GM21390 (cell line): Measurements from ENCODE around the gene HES2.
"Not testable (repeated sequence)": the region's sequence is repeated elsewhere in the genome, so short reads cannot be mapped to it uniquely, and the experiment has no call there.

Source experiments
- ATAC-seq: cut with Tn5 transposase; IDR thresholded peaks from one replicate; pipeline ENCODE4 v1.9.1; 2021; ENCODE audit not compliant: unreplicated experiment

The HES2 gene

DNA sequence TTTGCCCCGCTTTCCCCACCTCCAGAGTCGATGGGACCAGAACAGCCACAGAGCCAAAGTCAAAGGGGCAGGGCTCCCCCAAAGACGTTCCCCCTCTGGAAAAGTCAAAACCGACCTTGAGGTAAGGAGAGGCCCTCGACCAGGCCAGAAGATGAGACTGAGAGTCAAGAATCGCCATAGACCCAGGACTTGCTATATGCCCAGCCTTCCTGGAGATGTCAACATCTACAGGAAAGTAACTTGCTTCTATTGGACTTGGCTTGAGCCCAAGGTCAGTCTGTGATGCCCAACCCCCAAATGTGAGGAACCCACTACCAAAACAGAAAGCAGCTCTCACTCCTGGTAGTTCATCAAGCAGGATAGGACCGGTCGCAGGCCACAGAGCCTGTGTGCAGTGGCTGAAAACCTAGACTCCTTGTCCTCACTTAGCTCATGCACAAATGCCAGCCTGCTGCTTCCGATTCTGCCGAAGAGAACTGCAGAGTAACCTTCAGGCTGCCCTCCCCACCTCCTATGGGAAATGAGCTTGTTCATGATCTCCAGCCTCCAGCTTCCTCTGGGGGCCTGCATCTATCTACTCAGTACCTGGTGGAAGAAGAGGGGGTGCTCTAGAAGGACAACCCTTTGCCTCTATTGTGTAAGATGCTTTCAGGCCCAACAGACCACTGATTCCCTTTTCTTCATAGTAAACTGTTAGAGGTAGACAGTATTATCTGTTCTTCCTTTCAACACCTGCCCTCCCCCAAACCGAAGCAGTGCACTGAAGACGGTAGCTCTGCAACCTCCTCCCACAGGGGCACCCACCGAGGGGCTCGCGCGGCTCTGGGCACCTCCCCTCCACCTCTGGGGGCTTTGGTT lies 27.5 kb downstream of the HES2 start:
- ATAC-seq = no peak

DNA sequence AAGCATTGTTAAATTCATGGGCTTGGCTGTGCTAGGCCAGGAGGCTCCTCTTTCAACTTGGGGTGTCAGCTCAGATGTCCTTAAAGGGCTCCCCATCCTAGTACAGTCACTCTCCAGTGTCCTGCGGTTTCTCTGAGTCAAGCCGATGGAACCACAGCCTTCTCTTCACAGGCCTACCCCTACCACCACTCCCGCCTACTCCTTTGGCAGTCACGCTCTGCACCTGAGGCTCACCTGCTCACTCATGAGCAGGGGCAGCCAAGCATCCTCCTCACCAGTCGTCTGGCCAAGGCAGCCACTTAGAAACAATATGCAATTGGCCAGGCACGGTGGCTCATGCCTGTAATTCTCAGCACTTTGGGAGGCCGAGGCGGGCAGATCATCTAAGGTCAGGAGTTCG lies 29.7 kb downstream of the HES2 start:
- ATAC-seq = no peak

DNA sequence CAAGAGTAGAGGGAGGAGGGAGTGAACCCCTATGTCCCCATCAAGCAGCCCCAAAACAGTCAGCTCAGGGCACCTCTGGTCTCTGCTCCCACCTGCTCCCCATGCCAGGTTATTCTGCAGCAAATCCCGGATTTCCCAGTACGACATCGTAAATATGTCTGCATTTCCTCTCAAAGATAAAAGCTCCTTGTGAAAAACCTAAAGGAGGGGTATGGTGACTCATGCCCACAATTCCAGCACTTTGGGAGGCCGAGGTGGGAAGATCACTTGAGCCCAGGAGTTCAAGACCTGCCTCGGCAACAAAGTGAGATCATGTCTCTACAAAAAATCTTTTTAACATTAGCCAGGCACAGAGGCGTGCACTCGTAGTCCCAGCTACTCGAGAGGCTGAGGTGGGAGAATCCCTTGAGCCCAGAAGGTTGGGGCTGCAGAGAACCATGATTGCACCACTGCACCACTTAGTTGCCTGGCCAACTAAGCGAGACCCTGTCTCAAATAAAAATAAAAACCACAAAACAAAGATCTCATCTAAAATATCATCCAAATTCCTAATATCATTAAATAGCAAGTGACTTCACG lies 33.3 kb downstream of the HES2 start:
- no peak for ATAC-seq

DNA sequence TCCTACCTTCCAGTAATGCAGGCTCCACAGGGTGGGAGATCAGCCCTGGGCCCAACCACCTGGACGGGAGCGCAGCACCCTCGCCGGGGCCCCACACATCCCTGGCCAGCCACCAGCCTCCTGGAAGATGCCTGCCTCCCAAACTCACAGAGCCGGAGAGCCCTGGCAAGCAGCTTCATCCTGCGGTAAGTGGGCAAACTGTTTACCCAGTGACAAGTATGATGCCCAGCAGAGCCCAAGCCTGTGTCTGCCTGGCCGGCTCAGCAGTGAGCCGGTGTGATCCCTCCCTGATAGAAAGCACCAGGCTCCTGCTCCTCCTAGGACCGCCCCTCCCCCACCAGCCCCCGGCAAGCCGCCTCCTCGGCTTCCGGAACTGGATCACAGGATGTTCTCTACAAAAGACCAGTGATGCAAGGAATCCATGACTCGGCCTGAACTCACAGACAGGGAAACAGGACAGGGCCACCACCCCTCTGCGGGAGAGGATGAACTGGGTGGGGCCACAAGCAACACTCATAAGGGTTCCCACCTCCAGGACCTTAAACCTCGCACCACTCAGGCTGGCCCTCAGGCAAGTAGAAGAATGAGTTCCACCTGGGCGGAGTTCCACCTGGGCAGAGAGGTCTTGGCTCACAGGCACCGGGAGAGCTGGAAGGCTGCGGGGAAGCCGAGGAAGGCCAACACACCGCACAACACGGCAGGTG lies 34.1 kb downstream of the HES2 start:
- ATAC-seq = no peak

DNA sequence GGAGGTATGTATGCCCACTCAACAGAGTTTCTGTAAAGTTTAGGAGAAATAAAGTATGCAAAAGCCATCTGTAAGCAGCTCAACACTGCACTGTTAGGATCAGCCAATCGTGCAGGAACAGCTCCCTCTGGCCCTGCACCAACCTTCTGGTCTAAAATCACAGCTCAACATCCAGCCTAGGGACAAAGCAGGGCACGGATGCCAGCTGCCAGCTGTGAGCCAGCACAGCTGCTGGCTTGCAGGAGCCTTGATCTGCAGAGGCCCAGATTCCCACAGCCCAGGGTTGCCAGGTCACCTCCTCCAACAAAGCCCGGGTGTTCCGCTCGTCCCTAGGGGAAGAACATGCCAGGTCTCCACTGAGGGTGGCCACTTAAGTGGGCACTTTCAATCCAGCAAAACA lies 34.8 kb downstream of the HES2 start:
- ATAC-seq = no peak

DNA sequence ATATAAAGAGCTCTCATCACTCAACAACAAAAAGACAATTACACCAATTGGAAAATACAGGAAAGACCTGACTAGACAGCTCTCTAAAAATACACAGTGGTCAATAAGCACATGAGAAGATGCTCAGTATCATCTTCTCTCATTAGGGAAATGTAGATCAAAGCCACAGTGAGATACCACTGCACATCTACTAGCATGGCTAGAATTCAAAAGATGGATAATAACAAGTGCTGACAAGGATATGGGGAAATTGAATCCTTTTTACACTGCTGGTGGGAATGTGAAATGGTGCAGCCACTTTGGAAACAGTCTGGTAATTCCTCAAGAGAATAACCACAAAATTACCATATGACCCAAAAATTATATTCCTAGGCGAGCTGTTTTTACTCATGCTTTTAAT lies 35.6 kb downstream of the HES2 start:
- no peak for ATAC-seq

DNA sequence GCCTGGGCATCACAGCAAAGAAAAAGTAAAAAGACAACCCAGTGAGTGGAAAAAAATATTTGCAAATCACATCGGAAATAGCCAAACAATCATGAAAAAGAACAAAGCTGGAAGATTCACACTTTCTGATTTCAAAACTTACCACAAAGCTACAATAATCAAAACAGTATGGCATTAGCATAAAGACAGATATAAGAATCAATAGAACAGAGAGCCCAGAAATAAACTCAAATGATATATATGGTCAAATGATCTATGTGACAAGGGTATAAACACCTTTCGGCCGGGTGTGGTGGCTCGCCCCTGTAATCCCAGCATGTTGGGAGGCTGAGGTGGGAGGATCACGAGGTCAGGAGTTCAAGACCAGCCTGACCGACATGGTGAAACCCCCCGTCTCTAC lies 39.7 kb downstream of the HES2 start:
- no peak for ATAC-seq

DNA sequence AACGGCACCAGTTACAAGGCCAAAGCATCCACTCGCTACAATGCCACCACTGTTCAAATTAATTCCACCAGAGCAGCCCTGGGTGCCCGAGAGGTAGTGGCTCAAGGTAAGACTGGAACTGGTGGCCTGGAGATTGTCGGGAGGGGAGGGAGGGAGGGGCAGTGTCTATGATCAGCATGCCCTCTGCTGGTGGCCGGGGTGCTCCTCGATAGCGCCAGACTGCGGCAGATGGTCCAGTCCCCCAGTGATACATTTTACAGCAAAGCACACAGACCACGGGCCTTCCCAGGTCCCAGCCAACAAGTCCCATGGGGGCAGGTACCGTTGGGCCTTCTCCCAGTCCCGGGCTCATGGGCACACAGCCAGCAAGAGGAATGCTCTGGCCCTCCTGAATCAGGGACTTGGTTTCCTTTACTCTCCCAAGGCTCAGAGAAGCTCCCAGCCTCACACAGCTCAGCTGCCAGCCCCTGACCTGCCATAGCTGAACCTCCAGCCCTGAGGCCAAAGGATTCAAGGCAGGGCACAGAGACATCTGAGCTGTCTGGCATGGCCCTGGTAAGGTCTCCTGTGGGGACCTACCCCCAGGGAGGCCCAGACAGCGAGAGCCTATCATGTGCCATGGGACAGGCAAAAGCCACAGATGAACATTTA lies 41.5 kb downstream of the HES2 start:
- ATAC-seq = no peak

DNA sequence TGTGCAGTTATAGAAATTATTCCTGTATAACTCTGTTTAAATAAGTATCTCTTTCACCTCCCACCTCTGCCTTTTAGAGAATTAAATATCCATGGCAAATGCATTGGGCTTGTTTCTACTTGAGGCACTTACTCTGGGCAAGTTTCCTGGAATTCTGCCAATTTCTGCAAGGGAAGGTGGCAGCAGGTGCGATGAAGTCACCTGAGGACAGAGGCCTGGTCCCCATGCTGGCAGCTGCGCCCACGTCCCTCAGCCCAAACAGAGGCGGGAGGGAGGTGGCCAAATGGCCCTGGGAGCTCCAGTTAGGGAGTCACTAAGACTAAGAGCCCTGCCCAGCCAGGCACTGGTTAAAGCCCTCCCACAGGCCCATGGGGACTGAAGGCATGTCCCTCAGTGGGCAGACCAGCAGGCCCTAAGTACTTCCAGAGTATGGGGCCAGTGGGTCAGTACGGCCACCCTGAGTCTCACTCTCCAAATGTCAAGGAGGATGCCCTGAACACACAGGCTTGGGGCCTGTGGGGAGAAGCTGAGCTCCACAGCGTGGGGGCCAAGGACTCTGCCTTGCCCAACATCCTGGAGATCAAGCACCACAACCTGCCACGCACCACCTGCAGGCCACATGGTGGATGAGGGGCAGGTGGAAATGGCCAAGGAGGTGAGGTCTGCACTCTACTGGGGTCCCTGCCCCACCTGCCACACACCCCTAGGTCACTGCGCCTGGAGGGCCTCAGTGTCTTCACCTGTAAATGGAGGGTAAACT lies 45.6 kb downstream of the HES2 start:
- no peak for ATAC-seq

DNA sequence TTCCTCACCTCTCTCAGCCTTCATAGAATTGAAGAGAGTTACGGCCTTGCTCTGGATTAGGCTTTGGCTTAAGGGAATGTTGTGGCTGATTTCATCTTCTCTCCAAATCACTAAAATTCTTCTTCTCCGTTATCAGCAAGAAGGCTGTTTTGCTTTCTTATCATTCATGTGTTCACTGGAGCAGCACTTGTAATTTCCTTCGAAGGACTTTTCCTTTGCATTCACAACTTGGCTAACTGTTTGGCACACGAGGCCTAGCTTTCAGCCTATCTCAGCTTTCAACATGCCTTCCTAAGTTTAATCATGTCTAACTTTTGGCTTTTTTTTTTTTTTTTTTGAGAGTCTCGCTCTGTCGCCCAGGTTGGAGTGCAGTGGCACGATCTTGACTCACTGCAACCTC lies 47.5 kb downstream of the HES2 start:
- ATAC-seq = not testable (repeated sequence)

DNA sequence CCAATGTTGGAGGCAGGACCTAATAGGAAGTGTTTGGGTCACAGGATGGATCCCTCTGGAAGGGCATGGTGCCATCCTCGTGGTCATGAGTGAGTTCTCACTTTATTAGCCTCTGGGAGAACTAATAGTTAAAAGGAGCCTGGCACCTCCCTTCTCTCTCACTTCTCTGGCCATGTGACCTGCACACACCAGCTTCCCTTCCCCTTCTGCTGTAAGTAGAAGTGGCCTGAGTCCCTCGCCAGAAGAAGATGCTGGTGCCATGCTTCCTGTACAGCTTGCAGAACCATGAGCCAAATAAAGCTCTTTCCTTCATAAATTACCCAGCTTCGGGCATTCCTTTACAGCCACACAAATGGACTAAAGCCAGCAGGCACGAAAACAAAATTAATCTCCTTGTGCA lies 49.7 kb downstream of the HES2 start:
- no peak for ATAC-seq

DNA sequence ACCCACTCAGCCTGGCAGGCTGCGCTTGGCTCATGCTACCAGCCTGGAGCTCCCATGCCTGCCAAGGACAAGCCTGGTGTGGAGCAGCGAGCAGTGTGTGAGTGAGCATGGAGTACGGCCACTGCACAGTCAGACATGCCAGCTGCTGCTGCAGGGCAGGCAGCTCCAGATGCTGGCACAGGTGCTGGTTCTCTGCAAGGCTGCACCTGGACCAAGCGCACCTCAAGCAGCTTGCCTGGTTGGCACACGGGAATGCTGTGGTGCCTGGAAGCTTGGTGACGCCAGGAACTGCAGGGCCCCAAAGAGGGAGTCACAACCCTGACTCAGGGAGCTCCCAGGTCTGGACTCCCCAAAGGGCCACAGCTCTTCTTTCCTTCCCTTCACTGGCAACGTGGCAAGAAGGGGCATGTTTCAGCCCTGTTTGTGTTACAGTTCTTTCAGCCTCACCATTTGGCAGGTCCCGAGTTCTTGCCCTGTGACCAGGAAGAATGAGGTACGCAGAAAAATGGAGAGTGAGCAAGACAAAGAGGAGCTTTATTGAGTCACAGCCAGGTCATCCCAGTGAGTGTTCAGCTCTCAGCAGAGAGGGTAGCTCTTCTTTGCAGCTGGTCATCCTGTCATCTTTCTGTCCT lies 52.2 kb downstream of the HES2 start:
- no peak for ATAC-seq

DNA sequence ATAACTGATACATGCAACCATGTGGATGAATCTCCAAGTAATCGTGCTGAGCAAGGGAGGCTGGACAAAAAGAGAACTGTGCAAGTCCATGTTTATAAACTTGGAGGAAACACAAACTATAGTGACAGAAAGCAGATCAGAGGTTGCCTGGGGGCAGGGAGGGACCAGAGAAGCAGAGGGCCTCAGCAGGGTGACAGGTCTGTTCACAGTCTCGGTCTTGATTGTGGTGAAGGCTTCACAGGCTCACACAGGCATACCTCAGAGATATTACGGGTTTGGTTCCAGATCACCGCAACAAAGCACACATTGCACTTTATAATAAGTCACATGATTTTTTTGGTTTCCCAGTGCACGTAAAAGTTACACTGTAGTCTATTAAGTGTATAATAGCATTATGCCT lies 54.7 kb downstream of the HES2 start:
- no peak for ATAC-seq

DNA sequence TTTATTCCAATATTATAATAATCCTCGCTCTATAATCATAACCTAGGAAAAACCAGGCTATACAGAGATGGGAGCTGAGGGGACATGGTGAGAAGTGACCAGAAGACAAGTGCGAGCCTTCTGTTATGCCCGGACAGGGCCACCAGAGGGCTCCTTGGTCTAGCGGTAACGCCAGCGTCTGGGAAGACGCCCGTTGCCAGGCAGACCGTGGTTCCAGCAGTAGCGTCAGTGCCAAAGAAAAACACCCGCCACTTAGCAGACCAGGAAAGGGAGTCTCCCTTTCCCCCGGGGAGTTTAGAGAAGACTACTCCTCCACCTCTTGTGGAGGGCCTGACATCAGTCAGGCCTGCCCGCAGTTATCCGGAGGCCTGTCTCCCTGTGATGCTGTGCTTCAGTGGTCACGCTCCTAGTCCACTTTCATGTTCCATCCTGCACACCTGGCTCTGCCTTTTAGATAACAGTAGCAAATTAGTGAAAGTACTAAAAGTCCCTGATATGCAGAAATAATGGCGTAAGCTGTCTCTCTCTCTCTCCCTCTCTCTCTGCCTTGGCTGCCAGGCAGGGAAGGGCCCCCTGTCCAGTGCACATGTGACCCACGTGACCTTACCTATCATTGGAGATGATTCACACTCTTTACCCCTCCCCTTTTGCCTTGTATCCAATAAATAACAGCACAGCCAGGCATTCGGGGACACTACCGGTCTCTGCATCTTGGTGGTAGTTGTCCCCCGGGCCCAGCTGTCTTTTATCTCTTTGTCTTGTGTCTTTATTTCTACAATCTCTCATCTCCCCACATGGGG lies 56.4 kb downstream of the HES2 start:
- not testable (repeated sequence) for ATAC-seq
